ENCODE data around the gene CABP2. TPM values are rescaled to one million over a fixed set of nuclear protein-coding genes. Genes with fewer than 3 reads are reported as not detected.
"Not testable (repeated sequence)": the region's sequence is repeated elsewhere in the genome, so short reads cannot be mapped to it uniquely, and the experiment has no call there.

CABP2 gene
- total RNA-seq, 2 donors from 2014 or later, result not detected

DNA sequence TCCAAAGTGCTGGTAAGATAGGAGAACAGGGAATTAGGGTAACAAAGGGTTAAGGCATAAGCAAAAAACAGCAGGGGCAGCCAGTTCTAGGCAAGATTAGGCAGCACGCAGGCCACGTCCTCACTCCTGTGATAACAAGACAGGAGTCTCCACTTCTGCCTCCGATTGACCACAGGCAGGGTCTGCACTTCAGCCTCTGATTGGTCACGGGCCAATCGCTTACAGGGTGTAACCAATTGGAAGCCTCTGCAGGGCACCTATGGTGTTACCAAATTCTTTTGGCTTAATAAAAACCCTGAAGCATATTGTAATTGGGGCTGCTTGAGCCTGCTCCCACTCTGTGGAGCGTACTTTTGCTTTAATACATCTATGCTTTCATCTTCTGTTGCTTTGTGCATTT lies 48.2 kb upstream of the CABP2 start:
- Mint-ChIP-seq H3K4me3 (no peak overlapping the region), H3K27ac (no peak overlapping the region), H3K4me1 (no peaks in the 10 kb centered on the region), H3K27me3 (ENCODE audit: insufficient read depth) (peaks cover 8% of the 10 kb centered on the region), H3K36me3 (ENCODE audit: low read depth) (no peaks in the 10 kb centered on the region), H3K9me3 (peaks cover 4% of the 10 kb centered on the region)
- WGBS, 2 experiments (ENCODE audit: insufficient coverage in 1 of 2, insufficient read length in 1 of 2), result 65 to 79% methylated on average over 6 of the region's 6 CpGs
- H3K9ac ChIP-seq (ENCODE audit: extremely low read depth, low read length, poor library complexity, severe bottlenecking), result no peak overlapping the region
- no peak overlapping the region for H3K4me3 ChIP-seq (ENCODE audit: low read length)
- H3K4me1 ChIP-seq (ENCODE audit: control insufficient read depth, insufficient read depth, low read length), result no peaks in the 10 kb centered on the region
- no peaks in the 10 kb centered on the region for H3K27me3 ChIP-seq (ENCODE audit: control insufficient read depth, insufficient read depth, low read length, poor library complexity, severe bottlenecking)
- H3K9me3 ChIP-seq (ENCODE audit: control insufficient read depth, low read length), result no peaks in the 10 kb centered on the region
- no peaks in the 10 kb centered on the region for H3K36me3 ChIP-seq (ENCODE audit: control insufficient read depth, insufficient read depth, low read length)
- TF ChIP-seq, protein P1, sequence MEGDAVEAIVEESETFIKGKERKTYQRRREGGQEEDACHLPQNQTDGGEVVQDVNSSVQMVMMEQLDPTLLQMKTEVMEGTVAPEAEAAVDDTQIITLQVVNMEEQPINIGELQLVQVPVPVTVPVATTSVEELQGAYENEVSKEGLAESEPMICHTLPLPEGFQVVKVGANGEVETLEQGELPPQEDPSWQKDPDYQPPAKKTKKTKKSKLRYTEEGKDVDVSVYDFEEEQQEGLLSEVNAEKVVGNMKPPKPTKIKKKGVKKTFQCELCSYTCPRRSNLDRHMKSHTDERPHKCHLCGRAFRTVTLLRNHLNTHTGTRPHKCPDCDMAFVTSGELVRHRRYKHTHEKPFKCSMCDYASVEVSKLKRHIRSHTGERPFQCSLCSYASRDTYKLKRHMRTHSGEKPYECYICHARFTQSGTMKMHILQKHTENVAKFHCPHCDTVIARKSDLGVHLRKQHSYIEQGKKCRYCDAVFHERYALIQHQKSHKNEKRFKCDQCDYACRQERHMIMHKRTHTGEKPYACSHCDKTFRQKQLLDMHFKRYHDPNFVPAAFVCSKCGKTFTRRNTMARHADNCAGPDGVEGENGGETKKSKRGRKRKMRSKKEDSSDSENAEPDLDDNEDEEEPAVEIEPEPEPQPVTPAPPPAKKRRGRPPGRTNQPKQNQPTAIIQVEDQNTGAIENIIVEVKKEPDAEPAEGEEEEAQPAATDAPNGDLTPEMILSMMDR (conservative IDR thresholded peaks at IDR 0.05), result no peak
- peak; percentile 57 for DNase-seq
- no peak overlapping the region for H3K27ac ChIP-seq (ENCODE audit: low read depth, low read length)

DNA sequence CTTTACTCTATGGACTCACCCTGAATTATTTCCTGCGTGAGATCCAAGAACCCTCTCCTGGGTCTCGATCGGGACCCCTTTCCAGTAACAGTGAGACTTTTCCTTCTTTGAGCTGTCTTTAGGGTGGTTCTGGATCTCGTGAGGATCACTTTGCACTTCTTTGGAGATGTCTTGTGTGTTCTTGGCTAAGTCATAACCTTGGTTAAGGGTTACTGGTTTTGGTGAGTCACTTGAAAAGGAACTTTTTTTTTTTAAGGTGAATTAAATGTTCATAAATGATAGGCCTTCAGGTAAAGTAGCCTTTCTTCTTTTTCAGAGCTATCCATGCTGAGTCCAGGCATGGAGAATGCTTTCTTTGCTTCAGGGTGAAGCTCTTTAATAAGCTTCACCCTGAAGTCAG lies 41.0 kb upstream of the CABP2 start:
- Mint-ChIP-seq H3K27me3 (ENCODE audit: insufficient read depth) (peaks cover 1% of the 10 kb centered on the region), H3K27ac (no peak overlapping the region), H3K36me3 (ENCODE audit: low read depth) (no peaks in the 10 kb centered on the region), H3K4me1 (peaks cover 8% of the 10 kb centered on the region), H3K9me3 (no peaks in the 10 kb centered on the region), H3K4me3 (no peak overlapping the region)
- Histone ChIP-seq H3K36me3 (ENCODE audit: control insufficient read depth, insufficient read depth, low read length) (no peaks in the 10 kb centered on the region), H3K4me3 (ENCODE audit: low read length) (no peak overlapping the region), H3K27me3 (ENCODE audit: control insufficient read depth, insufficient read depth, low read length, poor library complexity, severe bottlenecking) (no peaks in the 10 kb centered on the region), H3K9me3 (ENCODE audit: control insufficient read depth, low read length) (no peaks in the 10 kb centered on the region), H3K27ac (ENCODE audit: low read depth, low read length) (no peak overlapping the region), H3K4me1 (ENCODE audit: control insufficient read depth, insufficient read depth, low read length) (no peaks in the 10 kb centered on the region), H3K9ac (ENCODE audit: extremely low read depth, low read length, poor library complexity, severe bottlenecking) (no peak overlapping the region)
- DNase-seq, result peak; percentile 16
- TF ChIP-seq, protein P1 (conservative IDR thresholded peaks at IDR 0.05), result no peak
- WGBS, 2 experiments (ENCODE audit: insufficient coverage in 1 of 2, insufficient read length in 1 of 2), result 93 to 100% methylated on average over 3 to 4 of the region's 4 CpGs

DNA sequence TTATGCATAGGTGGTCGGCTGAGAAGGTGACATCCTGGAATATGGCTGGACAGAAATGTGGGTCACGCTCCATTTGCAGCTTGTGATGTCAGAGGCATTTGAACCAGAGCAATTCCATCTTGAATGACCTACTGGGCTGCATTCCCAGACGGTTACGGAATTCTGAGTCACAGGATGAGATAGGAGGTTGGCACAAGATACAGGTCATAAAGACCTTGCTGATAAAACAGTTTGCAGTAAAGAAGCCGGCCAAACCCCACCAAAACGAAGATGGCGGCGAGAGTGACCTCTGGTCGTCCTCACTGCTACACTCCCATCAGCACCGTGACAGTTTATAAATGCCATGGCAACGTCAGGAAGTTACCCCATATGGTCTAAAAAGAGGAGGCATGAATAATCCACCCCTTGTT lies 40.5 kb upstream of the CABP2 start:
- H3K27ac Mint-ChIP-seq, result peak overlapping the region; percentile 36
- not testable (repeated sequence) for H3K36me3 ChIP-seq (ENCODE audit: control insufficient read depth, insufficient read depth, low read length); H3K4me1 ChIP-seq (ENCODE audit: control insufficient read depth, insufficient read depth, low read length); H3K9me3 ChIP-seq (ENCODE audit: control insufficient read depth, low read length); DNase-seq; H3K27me3 ChIP-seq (ENCODE audit: control insufficient read depth, insufficient read depth, low read length, poor library complexity, severe bottlenecking); H3K4me3 Mint-ChIP-seq; H3K4me1 Mint-ChIP-seq; H3K9me3 Mint-ChIP-seq; H3K36me3 Mint-ChIP-seq (ENCODE audit: low read depth); H3K27me3 Mint-ChIP-seq (ENCODE audit: insufficient read depth); H3K4me3 ChIP-seq (ENCODE audit: low read length); H3K9ac ChIP-seq (ENCODE audit: extremely low read depth, low read length, poor library complexity, severe bottlenecking)
- H3K27ac ChIP-seq (ENCODE audit: low read depth, low read length), result peak overlapping the region; percentile 69
- WGBS, 2 experiments (ENCODE audit: insufficient coverage in 1 of 2, insufficient read length in 1 of 2), result 81 to 87% methylated on average over 6 to 11 of the region's 11 CpGs

All from endodermal cell (in vitro differentiated cells).